ENCODE data around the gene ZNF622. TPM values are rescaled to one million over a fixed set of nuclear protein-coding genes. Genes with fewer than 3 reads are reported as not detected.

The ZNF622 gene
- total and polyA plus RNA-seq, 2 donors (not counting 3 experiments of a cell fraction or from before 2014, with no cell fraction given): 10.0 to 26.6 TPM

DNA sequence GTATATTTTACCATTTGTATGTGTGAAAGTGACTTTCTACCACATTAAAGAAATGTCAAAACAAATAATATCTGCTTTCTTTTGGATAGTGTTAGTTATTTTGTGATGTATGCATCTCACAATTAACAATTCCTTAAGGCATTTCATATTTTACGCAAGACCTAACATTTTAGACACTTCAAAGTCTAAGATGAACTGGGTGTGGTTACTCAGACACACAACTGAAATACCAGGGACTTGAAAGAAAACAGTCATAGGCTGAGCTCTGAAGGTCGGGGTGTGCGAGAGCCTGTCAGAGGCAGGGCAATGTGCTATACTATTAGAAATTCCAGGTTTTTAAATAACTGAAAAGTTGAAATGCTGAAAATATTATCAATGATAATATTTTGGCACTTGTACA is 44.5 kb upstream of the ZNF622 start:
- Histone ChIP-seq H3K9ac (replicated peaks; ENCODE audit: extremely low read depth, insufficient read depth, low read length) (no peak overlapping the region), H3K9me3 (replicated peaks; ENCODE audit: control insufficient read depth, insufficient read depth, low read length) (no peaks in the 10 kb centered on the region)
- intact Hi-C loops (cut with micrococcal nuclease): no loop called here

More for the DNA sequence above, 44.5 kb upstream of the ZNF622 start:
- Histone ChIP-seq H3K9me1 (replicated peaks; ENCODE audit: control insufficient read depth, extremely low read depth, insufficient read depth, low read length) (no peaks in the 10 kb centered on the region), H2AFZ (ENCODE audit: low read depth, low read length) (no peak overlapping the region), H3K36me3 (ENCODE audit: control insufficient read depth in 2 of 2, extremely low read depth in 1 of 2, insufficient read depth in 2 of 2, low read length in 2 of 2) (no peaks in the 10 kb centered on the region), H3K27ac (ENCODE audit: insufficient read depth, low read depth, low read length) (no peak overlapping the region), H4K20me1 (replicated peaks; ENCODE audit: control insufficient read depth, extremely low read depth, insufficient read depth, low read length) (no peaks in the 10 kb centered on the region), H3K4me2 (ENCODE audit: insufficient read depth, low read length) (no peak overlapping the region), H3K79me2 (ENCODE audit: control insufficient read depth, insufficient read depth, low read length) (no peaks in the 10 kb centered on the region), H3K27me3 (ENCODE audit: control insufficient read depth in 2 of 2, insufficient read depth in 2 of 2, low read length in 2 of 2) (peaks cover 7 to 15% of the 10 kb centered on the region in 2 experiments), H3K4me1 (ENCODE audit: control insufficient read depth, extremely low read depth, insufficient read depth, low read length) (no peaks in the 10 kb centered on the region), H3K4me3 (replicated peaks in 1 of 3; ENCODE audit: insufficient read depth in 1 of 3, low read depth in 1 of 3, low read length in 3 of 3) (no peak overlapping the region)
- dilution Hi-C loops (cut with MboI; ENCODE audit: extremely low pct_ligation_motif_present, low sequenced_read_pairs): no loop called here
- TF ChIP-seq POLR2AphosphoS5 (IDR thresholded peaks at IDR 0.05; ENCODE audit: insufficient read depth, low read depth, low read length): no peak
- TF ChIP-seq, protein P1, sequence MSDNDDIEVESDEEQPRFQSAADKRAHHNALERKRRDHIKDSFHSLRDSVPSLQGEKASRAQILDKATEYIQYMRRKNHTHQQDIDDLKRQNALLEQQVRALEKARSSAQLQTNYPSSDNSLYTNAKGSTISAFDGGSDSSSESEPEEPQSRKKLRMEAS (IDR thresholded peaks at IDR 0.05; ENCODE audit: insufficient read depth, insufficient read length): no peak
- TF ChIP-seq FOS (IDR thresholded peaks at IDR 0.05; ENCODE audit: borderline replicate concordance, insufficient read depth, low read length): no peak
- TF ChIP-seq JUN (IDR thresholded peaks at IDR 0.05; ENCODE audit: borderline replicate concordance, insufficient read depth, insufficient read length, low read depth): no peak
- TF ChIP-seq, protein P2, sequence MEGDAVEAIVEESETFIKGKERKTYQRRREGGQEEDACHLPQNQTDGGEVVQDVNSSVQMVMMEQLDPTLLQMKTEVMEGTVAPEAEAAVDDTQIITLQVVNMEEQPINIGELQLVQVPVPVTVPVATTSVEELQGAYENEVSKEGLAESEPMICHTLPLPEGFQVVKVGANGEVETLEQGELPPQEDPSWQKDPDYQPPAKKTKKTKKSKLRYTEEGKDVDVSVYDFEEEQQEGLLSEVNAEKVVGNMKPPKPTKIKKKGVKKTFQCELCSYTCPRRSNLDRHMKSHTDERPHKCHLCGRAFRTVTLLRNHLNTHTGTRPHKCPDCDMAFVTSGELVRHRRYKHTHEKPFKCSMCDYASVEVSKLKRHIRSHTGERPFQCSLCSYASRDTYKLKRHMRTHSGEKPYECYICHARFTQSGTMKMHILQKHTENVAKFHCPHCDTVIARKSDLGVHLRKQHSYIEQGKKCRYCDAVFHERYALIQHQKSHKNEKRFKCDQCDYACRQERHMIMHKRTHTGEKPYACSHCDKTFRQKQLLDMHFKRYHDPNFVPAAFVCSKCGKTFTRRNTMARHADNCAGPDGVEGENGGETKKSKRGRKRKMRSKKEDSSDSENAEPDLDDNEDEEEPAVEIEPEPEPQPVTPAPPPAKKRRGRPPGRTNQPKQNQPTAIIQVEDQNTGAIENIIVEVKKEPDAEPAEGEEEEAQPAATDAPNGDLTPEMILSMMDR (IDR thresholded peaks at IDR 0.05; ENCODE audit: extremely low read depth in 1 of 2, insufficient read depth in 1 of 2, low read depth in 1 of 2, low read length in 2 of 2): no peak
- no peak for TF ChIP-seq MYC (IDR thresholded peaks at IDR 0.05; ENCODE audit: low read depth, low read length)
- no peak for TF ChIP-seq GATA2 (IDR thresholded peaks at IDR 0.05; ENCODE audit: insufficient read depth, insufficient read length, low read depth, low read length)
- no peak for TF ChIP-seq POLR2A (IDR thresholded peaks at IDR 0.05; ENCODE audit: low read depth, low read length)
- TF ChIP-seq EZH2 (IDR thresholded peaks at IDR 0.05; ENCODE audit: borderline replicate concordance, low read depth, low read length, severe bottlenecking): no peak
- BruUV-seq (replicated peaks): no TSS peak
- POLR2A ChIA-PET: no interaction called here
- CTCF ChIA-PET: no interaction called here
- DNase-seq (ENCODE audit: low read depth, low spot score): no peak
- FAIRE-seq: no peak
